ENCODE data around the gene MTCH2. TPM values are rescaled to one million over a fixed set of nuclear protein-coding genes. Genes with fewer than 3 reads are reported as not detected.

Gene MTCH2
- polyA plus RNA-seq, 1 donor (not counting 4 experiments of a cell fraction or from before 2014, with no cell fraction given) = 185 TPM

- DNase-seq (ENCODE audit: low read depth, low spot score) (no peak), FAIRE-seq (no peak)
- Histone ChIP-seq H3K27me3 (ENCODE audit: control insufficient read depth, extremely low read depth, insufficient read depth, low read length) (peaks cover 26% of the 10 kb centered on the region), H3K9me1 (ENCODE audit: control insufficient read depth, extremely low read depth, insufficient read depth, low read length) (no peaks in the 10 kb centered on the region), H3K79me2 (ENCODE audit: control insufficient read depth, insufficient read depth, low read length) (no peaks in the 10 kb centered on the region), H3K9me3 (ENCODE audit: control insufficient read depth, low read depth, low read length) (no peaks in the 10 kb centered on the region), H3K9ac (ENCODE audit: control insufficient read depth, extremely low read depth, insufficient read depth, low read length) (no peak overlapping the region), H3K4me2 (ENCODE audit: control insufficient read depth, extremely low read depth, insufficient read depth, low read depth, low read length) (no peak overlapping the region), H2AFZ (ENCODE audit: control insufficient read depth, low read length) (no peak overlapping the region), H3K36me3 (ENCODE audit: control insufficient read depth in 2 of 2, extremely low read depth in 1 of 2, insufficient read depth in 2 of 2, low read length in 2 of 2) (peaks cover 8 to 15% of the 10 kb centered on the region in 2 experiments), H4K20me1 (ENCODE audit: control insufficient read depth, extremely low read depth, insufficient read depth, low read length) (no peaks in the 10 kb centered on the region), H3K27ac (ENCODE audit: control insufficient read depth, insufficient read depth, low read length) (no peak overlapping the region), H3K4me1 (ENCODE audit: control insufficient read depth, extremely low read depth, insufficient read depth, low read length) (no peaks in the 10 kb centered on the region), H3K4me3 (ENCODE audit: control insufficient read depth in 2 of 3, extremely low read depth in 1 of 3, insufficient read depth in 2 of 3, low read depth in 1 of 3, low read length in 3 of 3) (no peak overlapping the region)
- TF ChIP-seq EZH2 (IDR thresholded peaks at IDR 0.05; ENCODE audit: low read length) (no peak), CTCF (optimal IDR thresholded peaks at IDR 0.05 in 1 of 3, IDR thresholded peaks at IDR 0.05 in 1 of 3, conservative IDR thresholded peaks at IDR 0.05 in 1 of 3; ENCODE audit: extremely low read depth in 1 of 3, insufficient read depth in 2 of 3, low read length in 3 of 3) (no peak)
- dilution Hi-C loops (cut with MboI; ENCODE audit: extremely low pct_ligation_motif_present, low sequenced_read_pairs) = no loop called here
These were observed 55.2 kb downstream of the MTCH2 start for GRCh38 chr11:47587039-47587716.

- H3K36me3 ChIP-seq (ENCODE audit: control insufficient read depth in 2 of 2, extremely low read depth in 1 of 2, insufficient read depth in 2 of 2, low read length in 2 of 2) = peaks cover 13 to 24% of the 10 kb centered on the region in 2 experiments
- H3K27me3 ChIP-seq (ENCODE audit: control insufficient read depth, extremely low read depth, insufficient read depth, low read length) = peaks cover 21% of the 10 kb centered on the region
- H3K4me1 ChIP-seq (ENCODE audit: control insufficient read depth, extremely low read depth, insufficient read depth, low read length) = no peaks in the 10 kb centered on the region
- H3K27ac ChIP-seq (ENCODE audit: control insufficient read depth, insufficient read depth, low read length) = no peak within 1 kb of the TSS
- FAIRE-seq = no peak
- no peaks in the 10 kb centered on the region for H4K20me1 ChIP-seq (ENCODE audit: control insufficient read depth, extremely low read depth, insufficient read depth, low read length)
- dilution Hi-C loops (cut with MboI; ENCODE audit: extremely low pct_ligation_motif_present, low sequenced_read_pairs) = no loop called here
- no peak for DNase-seq (ENCODE audit: low read depth, low spot score)
- no peaks in the 10 kb centered on the region for H3K79me2 ChIP-seq (ENCODE audit: control insufficient read depth, insufficient read depth, low read length)
- no peak within 1 kb of the TSS for H3K4me3 ChIP-seq (ENCODE audit: control insufficient read depth in 2 of 3, extremely low read depth in 1 of 3, insufficient read depth in 2 of 3, low read depth in 1 of 3, low read length in 3 of 3)
- H3K9me1 ChIP-seq (ENCODE audit: control insufficient read depth, extremely low read depth, insufficient read depth, low read length) = no peaks in the 10 kb centered on the region
- TF ChIP-seq CTCF (optimal IDR thresholded peaks at IDR 0.05 in 1 of 3, IDR thresholded peaks at IDR 0.05 in 1 of 3, conservative IDR thresholded peaks at IDR 0.05 in 1 of 3; ENCODE audit: extremely low read depth in 1 of 3, insufficient read depth in 2 of 3, low read length in 3 of 3) = no peak
- TF ChIP-seq EZH2 (IDR thresholded peaks at IDR 0.05; ENCODE audit: low read length) = no peak
- no peak within 1 kb of the TSS for H3K9ac ChIP-seq (ENCODE audit: control insufficient read depth, extremely low read depth, insufficient read depth, low read length)
- no peak within 1 kb of the TSS for H2AFZ ChIP-seq (ENCODE audit: control insufficient read depth, low read length)
- no peak within 1 kb of the TSS for H3K4me2 ChIP-seq (ENCODE audit: control insufficient read depth, extremely low read depth, insufficient read depth, low read depth, low read length)
- no peaks in the 10 kb centered on the region for H3K9me3 ChIP-seq (ENCODE audit: control insufficient read depth, low read depth, low read length)
These were observed 56.1 kb downstream of the MTCH2 start, which contains the start of gene FAM180B for GRCh38 chr11:47586098-47586855. Gene FAM180B (plus strand): TSS chr11:47586678. CDS start chr11:47586769, 91 bp downstream.

Measured in keratinocyte (primary cell).